Measurements from ENCODE around the gene KRT85.
"Not testable (repeated sequence)": the region's sequence is repeated elsewhere in the genome, so short reads cannot be mapped to it uniquely, and the experiment has no call there.

KRT85 gene

DNA sequence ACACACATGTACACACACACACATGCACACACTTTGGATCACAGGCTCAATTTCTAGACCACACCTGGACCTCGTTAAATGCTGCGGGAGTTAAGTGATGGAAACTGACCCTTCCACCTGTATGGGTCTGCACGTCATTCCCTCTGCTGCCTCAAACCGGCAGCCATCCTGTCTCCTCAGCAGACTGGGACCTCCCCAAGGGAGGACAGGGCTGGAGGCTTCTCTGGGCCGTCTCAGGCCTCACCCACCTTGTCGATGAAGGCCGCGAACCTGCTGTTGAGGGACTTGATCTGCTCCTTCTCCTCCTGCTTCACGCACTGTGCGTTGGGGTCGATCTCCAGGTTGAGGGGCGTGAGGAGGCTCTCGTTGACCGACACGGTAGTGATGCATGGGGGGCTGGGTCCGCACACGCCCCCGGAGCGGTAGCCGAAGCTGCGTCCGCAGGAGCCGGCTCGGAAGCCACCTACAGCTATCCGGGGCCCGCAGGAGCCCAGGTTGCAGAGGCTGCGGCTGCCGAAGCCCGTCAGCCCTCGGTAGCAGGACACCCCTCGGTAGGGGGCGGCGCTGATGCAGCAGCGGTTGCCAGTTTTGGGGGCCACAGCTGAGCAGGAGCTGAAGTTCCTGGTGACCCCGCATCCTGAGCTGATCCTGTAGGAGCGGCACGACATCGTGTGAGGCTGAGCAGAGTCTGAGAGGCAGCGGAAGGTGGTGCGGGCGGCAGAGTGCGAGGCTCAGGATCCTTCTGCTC, at the start of gene KRT85:
Gene KRT85, minus strand, starts transcription at position 744 of the 748 bp plus-strand sequence. Its CDS starts 76 bp downstream, at position 668.
- DNase-seq, result no peak

DNA sequence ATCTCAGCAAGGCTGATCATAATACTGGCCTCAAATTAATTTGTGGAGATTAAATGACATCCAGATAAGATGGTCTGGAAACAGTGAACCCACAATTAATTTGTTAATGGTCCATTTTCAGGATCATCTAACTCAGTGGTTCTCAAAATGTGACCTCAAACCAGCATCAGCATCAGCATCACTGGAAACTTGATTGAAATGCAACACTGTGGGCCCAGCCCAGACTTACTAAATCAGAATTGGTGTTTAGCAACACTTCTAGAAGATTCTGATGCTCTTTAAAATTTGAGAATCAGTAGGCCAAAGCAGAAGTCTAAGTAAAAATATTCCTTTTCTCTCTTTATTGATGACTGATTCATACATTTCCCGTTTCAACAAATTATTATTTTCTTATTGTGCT, 49.5 kb upstream of the KRT85 start:
- DNase-seq, result no peak

DNA sequence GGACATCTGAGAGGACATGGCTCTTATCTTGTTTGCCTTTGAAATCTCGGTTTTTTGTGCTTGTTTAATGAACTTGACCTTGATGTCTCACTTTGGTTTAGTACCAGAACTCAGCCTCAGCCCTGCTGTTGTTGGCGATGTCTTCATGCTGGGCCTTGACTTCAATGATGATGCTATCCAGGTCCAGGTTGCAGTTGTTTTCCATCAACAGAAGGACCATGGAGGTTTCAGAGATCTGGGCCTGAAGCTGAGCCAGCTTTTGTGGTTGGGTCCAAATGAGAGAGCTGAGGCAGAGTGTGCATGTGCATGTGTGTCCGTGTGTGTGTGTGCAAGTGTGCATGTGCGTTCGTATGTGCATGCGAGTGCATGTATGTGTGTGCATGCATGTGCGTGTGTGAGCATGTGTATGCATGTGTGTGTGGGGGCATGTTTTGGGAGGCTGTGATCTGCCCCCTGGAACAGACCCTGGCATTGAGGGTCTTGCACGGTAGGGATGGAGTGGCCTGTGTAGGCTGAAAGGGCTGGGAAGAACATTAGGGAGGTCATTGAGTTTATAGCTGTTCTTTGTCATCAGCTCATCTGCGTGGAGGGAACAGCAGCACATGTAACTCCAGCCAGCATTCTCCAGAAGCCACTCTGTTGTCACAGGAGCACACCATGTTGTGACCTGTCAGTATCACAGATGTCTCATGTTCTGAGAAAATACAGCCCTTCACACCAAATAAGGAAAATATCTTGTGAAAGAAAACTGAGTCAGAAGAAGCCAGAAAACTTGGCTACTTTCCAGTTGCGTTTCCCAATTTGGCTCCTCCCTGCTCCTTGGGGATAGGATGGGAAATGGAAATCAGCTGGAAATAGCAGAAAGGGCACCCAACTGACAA, 48.8 kb upstream of the KRT85 start:
- no peak for DNase-seq

DNA sequence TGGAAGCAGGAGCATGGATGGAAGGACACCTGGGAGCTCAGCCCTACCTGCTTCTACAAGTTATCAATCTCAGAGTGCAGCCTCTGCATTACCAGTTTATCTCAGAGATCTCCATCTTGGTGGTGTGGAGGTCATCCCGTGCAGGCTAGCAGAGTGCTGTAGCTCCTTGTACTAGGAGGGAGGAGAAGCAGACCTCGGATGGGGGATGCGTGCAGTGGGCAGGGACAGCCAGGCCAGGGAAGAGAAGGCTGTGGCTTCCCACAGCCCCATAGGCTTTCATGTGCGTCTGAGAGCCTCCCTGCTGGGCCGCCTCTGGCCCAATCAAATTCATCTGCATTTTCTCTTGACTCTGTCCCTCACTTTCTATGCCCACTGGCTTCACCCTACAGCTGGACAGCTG, 47.7 kb upstream of the KRT85 start:
- DNase-seq, result no peak

DNA sequence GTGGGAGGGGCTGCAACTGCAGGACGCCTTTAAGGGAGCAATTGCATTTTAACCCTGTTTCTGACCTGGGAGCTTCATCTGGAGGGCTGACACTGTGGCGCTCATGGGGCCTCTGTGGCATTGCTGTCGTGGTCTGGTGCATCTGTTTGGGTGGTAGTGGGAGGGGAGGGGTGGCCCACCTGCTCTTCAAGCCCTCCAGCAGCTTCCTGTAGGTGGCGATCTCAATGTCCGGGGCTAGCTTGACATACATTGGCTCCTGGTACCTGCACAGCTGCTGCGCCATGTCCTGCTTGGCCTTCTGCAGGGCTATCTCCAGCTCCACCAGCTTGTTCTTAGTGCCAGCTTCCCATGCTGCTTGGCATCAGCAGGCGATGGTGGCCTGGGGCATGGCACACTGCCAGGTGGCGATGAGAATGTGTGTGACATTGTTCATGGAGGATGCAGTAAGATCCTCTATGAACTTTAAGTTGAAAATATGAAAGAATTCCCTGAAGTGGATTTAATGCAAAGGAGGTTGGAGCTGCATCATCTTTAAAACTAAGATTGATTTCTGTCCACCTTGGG, 46.6 kb upstream of the KRT85 start:
- DNase-seq, result no peak

DNA sequence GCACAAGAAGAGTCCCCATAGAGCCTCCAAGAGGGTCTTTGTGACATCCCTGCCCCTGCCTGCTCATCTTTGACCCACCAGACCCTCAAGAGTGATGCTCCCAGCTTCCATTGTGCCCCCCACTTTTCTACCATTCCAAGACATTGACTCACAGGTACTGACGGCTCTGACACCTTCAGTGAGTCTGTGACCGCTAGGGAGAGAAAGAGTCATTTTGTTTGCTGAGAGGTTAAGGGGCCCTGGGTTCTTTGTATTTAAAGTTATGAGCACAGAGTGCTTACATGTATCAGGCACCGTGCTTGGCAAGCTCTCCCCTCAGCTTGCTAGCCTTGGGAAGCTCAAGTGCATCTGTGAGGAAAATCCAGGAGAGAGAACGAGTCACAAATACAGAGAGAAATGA, 45.9 kb upstream of the KRT85 start:
- DNase-seq, result no peak

DNA sequence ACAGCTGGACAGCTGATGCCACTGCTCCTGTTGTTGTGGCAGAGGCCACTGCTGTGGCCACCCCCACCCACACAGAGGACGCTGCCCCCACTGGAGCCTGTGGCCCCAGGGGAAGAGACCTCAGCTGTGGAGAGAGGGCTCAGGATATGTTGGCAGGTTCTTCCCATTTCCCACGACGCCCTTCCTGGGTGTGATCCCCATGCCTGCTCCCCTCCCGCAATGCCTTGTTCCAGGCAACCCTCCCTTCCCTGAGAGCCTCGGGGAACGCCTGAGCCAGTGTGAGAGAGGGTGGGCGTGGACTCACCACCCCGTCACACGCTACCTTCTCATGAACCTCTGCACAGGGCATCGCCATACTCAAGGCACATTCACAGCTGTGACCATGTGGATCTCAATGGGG, 44.5 kb upstream of the KRT85 start:
- DNase-seq, result no peak

DNA sequence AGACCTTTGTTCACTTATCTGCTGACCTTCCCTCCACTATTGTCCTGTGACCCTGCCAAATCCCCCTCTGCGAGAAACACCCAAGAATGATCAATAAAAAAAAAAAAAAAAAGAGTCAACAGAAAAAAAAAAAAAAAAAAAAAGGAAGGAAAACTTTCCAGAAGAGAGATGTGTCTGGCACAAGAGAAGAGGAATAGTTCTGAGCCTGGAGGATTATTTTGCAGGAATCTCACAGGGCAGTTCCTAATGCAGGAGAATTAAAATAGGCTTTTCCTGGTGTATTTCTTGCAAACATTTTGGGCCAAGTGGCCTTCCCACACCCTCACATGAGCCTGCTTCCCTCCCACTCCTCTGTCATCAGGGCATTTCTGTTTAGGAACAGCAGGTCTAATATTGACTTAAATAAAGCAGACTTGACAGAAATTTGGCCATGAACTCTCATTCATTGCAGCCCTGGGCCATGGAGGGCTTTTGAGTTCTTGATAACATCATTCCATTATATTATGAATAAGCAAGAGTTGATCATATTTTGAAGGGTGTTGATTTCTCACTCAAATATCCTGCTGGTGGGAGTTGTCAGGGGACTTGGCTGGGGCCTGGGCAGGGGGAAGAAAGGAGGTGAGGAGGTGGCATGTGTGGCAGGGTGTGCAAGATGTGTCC, 43.4 kb upstream of the KRT85 start:
- not testable (repeated sequence) for DNase-seq

DNA sequence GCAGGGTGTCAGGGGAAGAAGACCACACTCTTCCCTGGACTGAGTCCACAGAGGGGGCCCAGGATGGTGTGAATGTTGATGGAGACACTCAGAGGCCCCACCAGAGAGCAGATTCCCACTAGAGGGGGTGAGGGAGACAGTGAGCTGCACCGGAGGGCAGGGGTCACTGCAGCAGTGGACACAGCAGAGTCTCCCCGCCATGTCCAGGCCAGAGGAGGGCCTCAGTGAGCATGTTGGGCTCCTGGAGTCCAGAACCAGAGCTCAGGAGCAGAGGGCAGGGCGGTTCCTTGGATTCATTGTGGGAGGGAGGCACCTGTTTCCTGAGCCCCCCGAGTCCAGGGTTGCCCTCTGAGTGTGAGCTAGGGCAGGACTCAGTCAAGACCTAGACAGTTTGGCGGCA, 40.6 kb upstream of the KRT85 start:
- DNase-seq, result no peak

DNA sequence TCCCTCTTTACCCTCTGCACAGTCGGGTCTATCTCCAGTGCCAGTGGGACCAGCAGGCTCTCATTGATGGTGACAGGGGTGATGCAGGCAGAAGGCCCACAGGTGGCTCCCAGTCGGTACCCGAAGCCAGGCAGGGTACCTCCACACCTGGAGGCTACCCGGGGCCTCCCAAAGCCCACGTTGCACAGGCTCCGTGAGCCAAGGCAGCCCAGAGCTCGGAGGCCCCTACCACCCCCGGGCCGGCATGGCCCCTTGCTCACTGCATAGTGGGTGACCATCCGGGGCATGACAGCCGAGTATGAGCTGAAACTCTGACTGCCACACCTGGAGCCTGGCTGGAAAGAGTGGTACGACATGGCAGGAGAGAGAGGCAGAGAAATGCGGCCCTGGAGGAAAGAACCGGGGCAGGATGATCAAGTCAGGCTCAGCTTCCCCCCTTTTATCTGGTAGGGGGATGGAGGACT, 38.7 kb upstream of the KRT85 start, which contains the start of gene KRT82:
Gene KRT82, minus strand, starts transcription at position 414 of the 464 bp plus-strand sequence. Its CDS starts 58 bp downstream, at position 356.
- DNase-seq, result no peak

DNA sequence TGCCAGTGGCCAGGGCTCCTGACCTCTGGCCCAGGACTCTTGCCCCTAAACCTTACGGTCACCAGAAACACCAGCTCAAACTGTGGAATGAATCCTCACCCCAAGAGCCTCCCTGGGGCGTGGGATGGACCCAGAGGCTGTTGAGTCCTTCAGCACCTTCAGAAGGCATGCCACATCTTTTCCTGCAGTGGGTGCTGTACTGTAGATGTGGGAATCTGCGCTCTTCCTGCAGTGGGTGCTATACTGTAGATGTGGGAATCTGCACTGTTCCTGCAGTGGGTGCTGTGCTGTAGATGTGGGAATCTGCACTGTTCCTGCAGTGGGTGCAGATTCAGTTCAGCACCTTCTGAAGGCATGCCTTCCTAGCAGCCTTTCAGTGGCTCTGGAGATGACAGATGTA, 37.7 kb upstream of the KRT85 start:
- DNase-seq, result no peak

DNA sequence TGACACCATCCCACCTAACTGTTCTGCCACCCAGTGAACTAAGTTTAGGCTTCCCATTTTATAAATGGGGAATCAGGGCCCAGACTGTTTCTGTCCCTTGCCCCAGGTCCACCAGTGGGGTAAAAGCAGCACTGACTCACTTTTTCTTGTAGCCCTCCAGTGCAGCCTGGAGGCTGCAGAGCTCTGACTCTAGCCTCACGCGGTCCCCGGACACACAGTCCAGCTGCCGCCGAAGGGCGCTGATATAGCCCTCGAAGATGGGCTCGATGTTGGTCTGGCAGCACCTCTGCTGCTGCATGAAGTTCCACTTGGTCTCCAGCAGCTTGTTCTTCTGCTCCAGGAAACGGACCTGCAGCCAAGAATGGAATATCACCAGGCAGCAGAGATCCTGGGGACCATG, 36.3 kb upstream of the KRT85 start:
- DNase-seq, result no peak

DNA sequence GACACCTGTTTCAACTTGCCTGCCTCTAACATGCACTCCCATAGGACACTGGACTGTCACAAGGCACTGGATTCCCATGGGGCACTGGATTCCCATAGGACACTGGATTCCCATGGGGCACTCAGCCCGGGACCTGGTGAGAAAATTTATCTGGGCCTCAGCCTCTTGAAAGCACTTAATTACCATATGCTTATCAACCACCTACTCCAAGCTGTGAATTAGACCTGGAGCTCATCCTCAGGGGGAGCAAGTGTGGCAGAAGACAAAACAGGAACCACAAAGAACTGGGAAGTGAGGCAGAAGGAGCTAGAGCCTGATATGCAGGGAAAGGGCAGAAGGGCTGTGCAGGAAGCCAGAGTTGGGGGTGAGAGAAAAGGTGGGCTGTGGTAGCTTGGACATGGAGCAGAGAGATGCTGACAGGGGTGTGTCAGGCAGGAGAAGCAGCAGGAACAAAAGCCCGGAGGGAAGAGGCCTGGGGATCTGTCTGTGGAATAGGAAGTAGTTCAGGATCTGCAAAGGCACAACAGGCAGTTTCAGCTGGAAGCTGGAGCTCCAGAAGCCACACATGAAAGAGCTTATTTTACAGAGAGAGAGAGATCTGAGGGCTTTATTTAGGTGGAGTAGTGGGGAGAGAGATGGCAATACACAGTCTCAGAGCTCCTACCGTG, 35.7 kb upstream of the KRT85 start:
- no peak for DNase-seq

DNA sequence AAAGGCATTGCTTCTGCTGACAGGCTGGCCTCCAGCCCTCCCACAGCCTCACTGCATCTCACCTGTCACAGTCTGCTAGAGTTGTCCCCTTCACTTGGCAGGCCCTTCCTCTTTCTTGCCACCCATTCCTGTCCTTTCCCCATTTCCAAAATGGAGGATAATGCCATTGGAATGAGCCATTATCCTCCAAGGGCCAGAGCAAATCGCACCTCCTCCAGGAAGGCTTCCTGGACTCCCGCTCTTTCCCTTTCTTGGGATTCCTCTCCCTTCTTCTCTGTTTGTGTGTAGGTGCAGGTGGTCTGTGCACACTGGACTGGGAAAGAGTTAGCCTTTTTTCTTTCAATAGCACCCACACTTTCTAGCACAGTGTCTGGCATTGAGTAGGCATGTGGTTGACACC, 35.1 kb upstream of the KRT85 start:
- DNase-seq, result no peak

DNA sequence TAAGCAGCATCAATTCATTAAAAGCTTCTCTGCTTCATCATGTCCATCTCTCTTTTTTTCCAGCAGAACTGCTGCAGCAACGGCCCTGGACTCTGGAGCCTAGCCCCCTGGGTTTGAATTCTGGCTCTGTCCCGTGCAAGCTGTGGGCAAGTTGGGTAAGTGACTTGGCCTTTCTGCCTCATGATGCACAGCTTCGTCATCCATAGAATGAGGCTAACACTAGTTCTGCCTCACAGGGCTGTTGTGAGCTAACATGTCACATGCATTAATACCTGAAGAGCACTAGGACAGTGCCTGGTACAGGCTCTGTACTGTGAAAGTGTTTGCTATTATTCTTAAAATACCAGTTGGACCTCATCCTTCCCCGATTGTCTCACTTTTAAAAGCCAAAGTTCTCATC, 34.6 kb upstream of the KRT85 start:
- DNase-seq, result no peak

DNA sequence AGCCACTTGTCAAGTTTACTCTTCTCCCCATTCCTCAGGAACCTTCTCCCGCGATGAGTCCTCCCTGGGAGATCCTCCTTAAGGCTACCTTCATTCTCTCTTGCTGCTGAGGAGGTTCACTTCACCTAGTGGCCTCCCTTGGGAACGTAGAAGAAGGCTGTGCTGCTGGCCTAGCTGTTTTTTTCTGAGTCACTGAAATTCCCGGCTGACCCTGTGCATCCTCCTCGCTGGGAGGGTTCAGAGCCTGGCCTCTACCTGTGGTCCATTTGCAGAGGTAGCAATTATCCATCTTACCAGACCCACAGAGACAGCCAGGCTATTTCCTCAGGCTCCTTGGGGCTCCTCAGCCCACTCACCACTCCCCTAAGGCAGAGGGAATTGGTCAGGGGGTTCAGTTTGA, 34.2 kb upstream of the KRT85 start:
- no peak for DNase-seq

DNA sequence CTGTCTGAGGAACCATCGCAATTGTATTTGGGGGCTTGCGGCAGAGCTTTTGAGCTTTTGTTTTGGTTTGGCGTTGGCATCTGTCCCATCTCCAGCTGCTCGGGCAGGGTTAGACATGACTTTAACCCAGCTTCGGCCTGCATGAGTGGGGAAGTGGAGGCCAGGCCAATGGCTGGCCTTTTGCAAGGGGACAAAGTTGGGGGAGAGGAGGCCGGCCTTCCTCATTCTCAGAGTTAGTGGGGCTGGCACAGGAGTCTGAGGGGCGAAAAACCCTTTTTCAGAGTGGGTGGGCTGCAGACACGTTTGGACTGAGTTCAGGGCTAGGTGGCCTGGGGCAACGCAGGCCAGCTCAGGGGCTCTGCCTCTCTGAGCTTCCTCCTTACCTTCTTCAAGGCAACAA, 33.6 kb upstream of the KRT85 start:
- no peak for DNase-seq

DNA sequence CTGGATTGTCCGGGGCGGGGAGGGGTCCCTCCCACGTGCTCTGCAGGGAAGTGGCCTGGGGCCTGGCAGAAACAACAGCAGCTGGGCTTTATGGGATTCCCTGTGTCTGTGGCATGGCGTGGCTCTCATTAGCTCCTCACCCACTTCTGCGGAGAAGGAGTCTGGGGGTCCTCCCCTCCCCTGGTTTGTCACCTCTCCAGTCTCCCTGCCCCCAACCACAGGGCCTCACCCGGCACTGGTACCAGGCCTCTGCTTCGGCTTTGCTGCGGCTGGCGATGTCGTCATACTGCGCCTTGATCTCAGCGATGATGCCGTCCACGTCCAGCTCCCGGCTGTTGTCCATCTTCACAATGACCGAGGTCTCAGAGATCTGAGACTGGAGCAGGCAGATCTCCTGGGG, 32.5 kb upstream of the KRT85 start:
- DNase-seq, result no peak

DNA sequence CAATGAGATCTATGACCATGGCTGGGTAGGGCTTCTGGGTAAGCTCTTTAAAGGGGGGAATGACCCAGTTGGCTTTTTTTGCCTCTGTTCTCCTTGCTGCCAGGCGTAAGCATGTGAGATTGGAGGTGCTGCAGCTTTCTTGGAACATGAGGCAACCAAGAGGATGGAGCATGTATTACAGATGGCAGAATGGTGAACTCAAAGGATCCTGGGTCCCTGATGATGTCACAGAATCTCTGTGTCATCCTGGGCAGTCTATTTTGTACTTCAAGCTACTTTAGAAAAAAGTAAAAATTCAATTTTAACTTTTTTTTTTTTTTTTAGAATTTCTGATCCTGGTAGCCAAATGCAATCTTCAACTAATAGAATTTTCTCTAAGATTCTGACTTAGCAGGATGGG, 30.9 kb upstream of the KRT85 start:
- no peak for DNase-seq

DNA sequence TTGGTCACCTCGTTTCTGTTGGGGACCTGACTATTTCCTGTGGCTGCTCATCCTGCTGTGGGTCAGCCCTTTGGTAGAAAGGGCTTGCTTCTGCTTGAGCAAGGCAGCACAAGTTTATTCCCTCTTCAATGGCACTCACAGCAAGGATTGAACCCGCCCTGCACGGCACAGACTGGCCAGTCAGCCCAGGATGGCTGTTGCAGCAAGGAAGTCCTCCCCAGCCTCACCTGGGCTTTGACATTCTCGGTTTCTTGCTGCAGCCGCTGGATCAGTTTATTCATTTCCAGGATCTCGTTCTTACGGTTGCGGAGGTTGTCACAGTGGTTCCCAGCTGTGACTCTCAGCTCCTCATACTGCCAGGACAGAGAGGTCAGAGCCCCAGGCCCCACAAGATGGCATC, 29.4 kb upstream of the KRT85 start:
- no peak for DNase-seq

DNA sequence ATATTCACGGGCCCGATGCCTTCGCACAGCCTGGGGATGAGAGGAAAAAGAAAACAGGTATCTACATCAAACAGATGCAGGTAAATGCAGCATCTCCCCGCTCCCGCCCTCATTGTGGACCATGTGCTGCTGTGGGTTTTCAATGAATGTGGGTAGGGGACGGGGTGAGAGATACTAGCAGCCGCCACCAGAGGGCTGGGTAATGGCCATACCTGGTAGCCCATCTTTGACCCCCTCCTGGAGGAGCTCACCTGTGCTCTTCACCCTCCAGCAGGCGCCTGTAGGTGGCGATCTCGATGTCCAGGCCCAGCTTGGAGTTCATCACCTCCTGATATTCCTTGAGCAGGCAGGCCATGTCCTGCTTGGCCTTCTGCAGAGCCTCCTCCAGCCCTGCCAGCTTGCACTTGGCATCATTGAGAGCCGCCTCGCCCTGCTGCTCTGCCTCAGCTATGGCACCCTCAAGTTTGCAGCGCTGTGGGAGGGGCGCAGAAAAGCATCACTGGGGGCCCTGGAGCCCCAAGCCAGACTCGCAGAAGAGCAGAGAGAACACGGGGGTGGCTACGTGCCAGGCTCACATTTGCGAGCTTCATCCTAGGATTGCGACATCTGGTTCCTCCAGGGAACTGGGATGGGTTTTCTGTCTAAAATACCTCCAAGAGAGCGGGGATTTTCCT, 28.6 kb upstream of the KRT85 start:
- DNase-seq, result no peak

DNA sequence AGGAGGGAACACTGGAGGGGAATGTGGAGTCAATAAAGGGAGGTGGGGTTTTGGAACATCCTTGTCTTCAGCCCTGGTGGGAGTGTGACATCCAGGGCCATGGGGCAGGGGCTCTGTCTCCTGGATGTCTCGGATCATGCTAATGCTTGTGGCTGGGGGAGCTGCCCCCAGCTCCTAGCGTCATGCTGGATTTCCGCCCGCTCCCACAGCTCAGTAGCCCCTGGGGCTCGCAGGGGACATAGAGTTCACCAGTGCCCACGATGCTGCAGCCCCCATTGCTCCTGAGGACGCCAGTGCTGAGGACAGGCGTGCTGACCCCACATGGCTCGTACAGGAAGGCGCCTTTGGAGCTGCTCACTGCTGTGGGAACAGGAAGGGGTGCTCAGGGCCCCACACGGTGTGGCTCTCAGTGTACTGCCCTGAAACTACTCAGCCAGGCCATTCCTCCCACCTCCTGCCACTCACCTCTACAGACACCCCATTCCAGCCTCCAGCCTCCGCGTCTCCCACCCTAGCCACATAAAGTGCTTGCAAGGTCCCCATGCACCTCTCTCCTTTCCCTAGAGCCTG, 27.6 kb upstream of the KRT85 start:
- DNase-seq, result no peak
